Thoracic aorta (tissue), 2 donors: ENCODE data around the gene BTN2A1. TPM values are rescaled to one million over a fixed set of nuclear protein-coding genes. Genes with fewer than 3 reads are reported as not detected.

ENCODE experiments used
- ATAC-seq: fragments of 150-250 bp; one replicate; pipeline ENCODE4 v1.8.0; 2017; ENCODE audit warnings: low read depth; ENCODE audit not compliant: insufficient number of reproducible peaks, low FRiP score
- DNase-seq: peaks from one replicate; pipeline ENCODE4 v3.0.0-alpha.2; 2020; ENCODE audit warnings: low spot score
- H3K27ac ChIP-seq, 2 donors: fragments of 200-600 bp; sonication (generic); 1 replicate in 1 of 2; 2 replicates in 1 of 2; pipeline ENCODE4 v1.5.1; 2016; ENCODE audit warnings: mild to moderate bottlenecking in 2 of 2, moderate library complexity in 2 of 2
- H3K27me3 ChIP-seq: fragments of 200-600 bp; sonication (generic); replicated peaks from 2 replicates; pipeline ENCODE4 v1.6.0; 2016; ENCODE audit warnings: mild to moderate bottlenecking; ENCODE audit not compliant: insufficient read depth
- H3K36me3 ChIP-seq: fragments of 200-600 bp; sonication (generic); one replicate; pipeline ENCODE4 v1.5.1; 2016
- H3K4me1 ChIP-seq, 2 donors: fragments of 200-600 bp; sonication (generic); 1 replicate in 1 of 2; 2 replicates in 1 of 2; pipeline versions ENCODE4 v1.5.1 to v1.6.0; 2016; ENCODE audit warnings: low read depth in 2 of 2, mild to moderate bottlenecking in 1 of 2; ENCODE audit not compliant: control insufficient read depth in 1 of 2
- H3K4me3 ChIP-seq: fragments of 200-600 bp; sonication (generic); 2 replicates; pipeline ENCODE4 v1.5.1; 2016; ENCODE audit warnings: mild to moderate bottlenecking
- H3K9me3 ChIP-seq: fragments of 200-600 bp; sonication (generic); 2 replicates; pipeline ENCODE4 v1.5.1; 2016
- total RNA-seq, 2 donors: library from RNA; depleted of rRNA; stranded (reverse); fragments of >200 nt; gene quantifications; one replicate each; pipeline versions ENCODE4 v1.1.0 to v1.2.3, GENCODE V29; 2016
- TF ChIP-seq, protein P1 (sequence below): fragments of 200-600 bp; sonication (generic); IDR thresholded peaks from one replicate; pipeline ENCODE4 v1.5.1; 2019; ENCODE audit warnings: antibody characterized with exemption

Gene BTN2A1
- total RNA-seq, 2 donors from 2014 or later = 22.9 to 24.5 TPM

DNA sequence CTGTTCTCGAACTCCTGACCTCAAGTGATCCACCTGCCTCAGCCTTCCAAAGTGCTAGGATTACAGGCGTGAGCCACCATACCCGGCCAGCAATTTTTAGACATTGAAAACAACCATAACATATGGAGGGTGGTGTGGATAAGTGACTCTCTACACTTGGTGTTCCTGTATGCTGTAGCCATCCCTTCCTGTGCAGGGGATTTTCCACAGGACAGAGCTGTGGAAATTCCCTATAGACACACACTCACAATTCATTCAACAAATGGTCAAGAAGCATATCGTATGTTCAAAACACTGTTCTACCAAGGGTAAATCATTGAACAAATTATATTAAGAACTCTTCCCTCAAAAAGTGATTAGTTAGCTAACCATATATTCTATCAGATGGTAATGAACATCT, 6.3 kb downstream of the BTN2A1 start:
- TF ChIP-seq, protein P1, sequence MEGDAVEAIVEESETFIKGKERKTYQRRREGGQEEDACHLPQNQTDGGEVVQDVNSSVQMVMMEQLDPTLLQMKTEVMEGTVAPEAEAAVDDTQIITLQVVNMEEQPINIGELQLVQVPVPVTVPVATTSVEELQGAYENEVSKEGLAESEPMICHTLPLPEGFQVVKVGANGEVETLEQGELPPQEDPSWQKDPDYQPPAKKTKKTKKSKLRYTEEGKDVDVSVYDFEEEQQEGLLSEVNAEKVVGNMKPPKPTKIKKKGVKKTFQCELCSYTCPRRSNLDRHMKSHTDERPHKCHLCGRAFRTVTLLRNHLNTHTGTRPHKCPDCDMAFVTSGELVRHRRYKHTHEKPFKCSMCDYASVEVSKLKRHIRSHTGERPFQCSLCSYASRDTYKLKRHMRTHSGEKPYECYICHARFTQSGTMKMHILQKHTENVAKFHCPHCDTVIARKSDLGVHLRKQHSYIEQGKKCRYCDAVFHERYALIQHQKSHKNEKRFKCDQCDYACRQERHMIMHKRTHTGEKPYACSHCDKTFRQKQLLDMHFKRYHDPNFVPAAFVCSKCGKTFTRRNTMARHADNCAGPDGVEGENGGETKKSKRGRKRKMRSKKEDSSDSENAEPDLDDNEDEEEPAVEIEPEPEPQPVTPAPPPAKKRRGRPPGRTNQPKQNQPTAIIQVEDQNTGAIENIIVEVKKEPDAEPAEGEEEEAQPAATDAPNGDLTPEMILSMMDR = no peak
- ATAC-seq (no peak), DNase-seq (no peak)
- no peak overlapping the region for H3K4me3 ChIP-seq
- no peaks in the 10 kb centered on the region for H3K9me3 ChIP-seq
- H3K27me3 ChIP-seq = no peaks in the 10 kb centered on the region
- peaks cover 65% of the 10 kb centered on the region for H3K36me3 ChIP-seq
- peaks cover 29 to 34% of the 10 kb centered on the region in 2 donors for H3K4me1 ChIP-seq
- no peak overlapping the region for H3K27ac ChIP-seq

DNA sequence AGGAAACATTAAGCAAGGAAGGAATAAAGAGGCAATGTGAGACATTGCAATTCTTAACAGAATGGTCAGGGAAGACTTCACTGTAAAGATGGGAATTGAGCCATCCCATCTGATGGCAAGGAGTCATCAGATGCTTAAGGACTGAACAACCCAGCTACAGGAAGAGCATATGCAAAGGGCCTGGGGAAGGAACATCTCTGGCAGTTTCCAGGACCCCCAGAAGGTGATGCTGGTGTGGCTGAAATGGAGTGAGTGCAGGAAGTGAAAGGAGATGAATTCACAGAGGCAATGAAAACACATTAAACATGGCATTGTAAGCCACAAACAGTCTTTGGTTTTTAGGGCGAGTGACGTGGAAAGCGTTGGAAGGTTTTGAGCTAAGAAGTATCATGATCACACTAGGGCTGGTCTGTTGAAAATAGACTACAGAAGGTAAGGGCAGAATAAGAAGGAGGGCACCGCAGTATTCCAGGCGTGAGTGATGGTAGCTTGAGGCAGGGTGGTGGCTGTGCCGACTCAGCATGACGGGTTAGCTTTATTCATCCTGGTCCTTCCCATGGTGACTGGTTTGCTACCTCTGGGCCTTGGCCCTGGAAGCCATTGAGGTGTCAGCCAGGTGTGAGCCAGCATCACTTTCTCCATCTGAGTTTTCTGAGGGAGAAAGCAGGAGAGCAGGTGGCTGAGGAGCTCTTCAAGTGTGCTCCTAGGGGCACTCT, 6.8 kb downstream of the BTN2A1 start:
- H3K4me3 ChIP-seq = no peak overlapping the region
- no peak for DNase-seq
- H3K27ac ChIP-seq = no peak overlapping the region
- H3K4me1 ChIP-seq = peaks cover 23 to 29% of the 10 kb centered on the region in 2 donors
- TF ChIP-seq, protein P1 = no peak
- no peaks in the 10 kb centered on the region for H3K27me3 ChIP-seq
- no peaks in the 10 kb centered on the region for H3K9me3 ChIP-seq
- H3K36me3 ChIP-seq = peaks cover 66% of the 10 kb centered on the region
- ATAC-seq = no peak

DNA sequence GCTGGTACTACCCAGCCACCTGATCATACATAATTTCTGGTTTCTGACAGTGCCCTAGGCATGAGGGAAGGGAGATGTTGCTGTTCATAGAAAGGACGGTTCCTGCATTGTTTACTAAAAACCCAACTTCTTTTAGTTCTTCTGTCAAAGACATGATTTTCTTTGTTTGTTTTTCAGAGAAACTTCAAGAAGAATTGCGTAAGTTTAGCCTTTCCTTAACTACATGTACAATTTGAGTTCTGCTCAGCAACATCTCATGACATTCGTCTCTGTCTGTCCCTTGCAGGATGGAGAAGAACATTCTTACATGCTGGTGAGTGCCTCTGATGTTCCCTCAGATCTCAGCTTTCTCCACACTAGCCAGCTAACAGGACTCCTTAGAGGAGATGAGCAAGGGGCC, 8.0 kb downstream of the BTN2A1 start:
- H3K4me1 ChIP-seq = peaks cover 11 to 17% of the 10 kb centered on the region in 2 donors
- peaks cover 61% of the 10 kb centered on the region for H3K36me3 ChIP-seq
- DNase-seq (no peak), ATAC-seq (no peak)
- H3K27me3 ChIP-seq = no peaks in the 10 kb centered on the region
- TF ChIP-seq, protein P1 = no peak
- H3K27ac ChIP-seq = no peak overlapping the region
- H3K4me3 ChIP-seq = no peak overlapping the region
- H3K9me3 ChIP-seq = no peaks in the 10 kb centered on the region

DNA sequence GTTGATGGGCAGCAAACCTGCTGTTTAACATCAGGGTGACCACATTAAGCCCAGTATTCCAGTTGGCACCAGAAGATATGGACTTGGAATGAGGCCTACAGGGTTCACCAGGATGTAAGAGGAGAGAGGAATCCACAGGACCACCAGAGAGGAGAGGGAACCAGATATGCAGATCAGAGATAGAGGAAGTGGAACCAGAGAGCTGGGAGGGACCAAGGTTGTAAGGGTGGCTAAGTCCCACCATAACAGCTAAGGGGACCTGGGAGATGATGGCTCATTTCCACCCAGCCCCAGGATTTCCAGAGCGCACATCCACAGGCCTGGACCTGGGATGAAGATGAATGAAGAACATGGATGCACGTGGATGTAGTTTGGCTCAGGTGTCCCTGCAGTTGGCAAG, 11.1 kb downstream of the BTN2A1 start:
- H3K9me3 ChIP-seq = no peaks in the 10 kb centered on the region
- H3K27me3 ChIP-seq = no peaks in the 10 kb centered on the region
- no peak overlapping the region for H3K4me3 ChIP-seq
- no peak overlapping the region for H3K27ac ChIP-seq
- H3K36me3 ChIP-seq = peaks cover 49% of the 10 kb centered on the region
- ATAC-seq (no peak), DNase-seq (no peak)
- TF ChIP-seq, protein P1 = no peak
- H3K4me1 ChIP-seq = peaks cover 5 to 7% of the 10 kb centered on the region in 2 donors

DNA sequence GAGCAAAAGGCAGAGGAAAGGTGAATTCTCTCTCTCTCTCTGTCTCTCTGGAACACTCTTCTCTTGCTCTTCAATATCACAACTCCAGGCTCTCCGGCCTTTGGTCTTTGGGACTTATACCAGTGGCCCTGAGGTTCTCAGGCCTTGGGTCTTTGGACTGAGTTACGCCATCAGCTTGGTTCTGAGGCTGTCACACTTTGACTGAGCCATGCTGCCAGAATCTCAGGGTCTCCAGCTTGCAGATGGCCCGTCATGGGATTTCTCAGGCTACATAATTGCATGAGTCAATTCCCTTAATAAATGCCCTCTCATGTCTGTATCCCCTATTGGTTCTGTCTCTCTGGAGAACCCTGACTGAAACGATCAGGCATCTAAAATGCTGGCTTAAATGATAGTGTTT, 12.9 kb downstream of the BTN2A1 start:
- ATAC-seq (no peak), DNase-seq (no peak)
- H3K4me1 ChIP-seq = peaks cover 15 to 19% of the 10 kb centered on the region in 2 donors
- H3K27me3 ChIP-seq = no peaks in the 10 kb centered on the region
- peaks cover 31% of the 10 kb centered on the region for H3K36me3 ChIP-seq
- H3K9me3 ChIP-seq = no peaks in the 10 kb centered on the region
- H3K4me3 ChIP-seq = no peak overlapping the region
- H3K27ac ChIP-seq = no peak overlapping the region
- TF ChIP-seq, protein P1 = no peak
